GM12878 (cell line): ENCODE data around the gene TNRC6C. TPM values are rescaled to one million over a fixed set of nuclear protein-coding genes. Genes with fewer than 3 reads are reported as not detected.

ENCODE experiments used
- ATF2 ChIP-seq: IDR thresholded peaks from 2 replicates; pipeline ENCODE4 v1.6.1; 2012; ENCODE audit warnings: low read length, inconsistent platforms
- BMI1 ChIP-seq: fragments of 450-650 bp; IDR thresholded peaks from 2 replicates; pipeline ENCODE4 v1.6.1; 2016; ENCODE audit warnings: mild to moderate bottlenecking, moderate library complexity, borderline replicate concordance
- CBX3 ChIP-seq: fragments of 200-600 bp; sonication (generic); IDR thresholded peaks from 2 replicates; pipeline ENCODE4 v1.6.1; 2016; ENCODE audit warnings: low read depth, borderline replicate concordance
- E2F8 ChIP-seq: fragments of 450-650 bp; IDR thresholded peaks from 2 replicates; pipeline ENCODE4 v1.6.1; 2018; ENCODE audit warnings: mild to moderate bottlenecking, low read depth, moderate library complexity; ENCODE audit not compliant: partially characterized antibody
- ELK1 ChIP-seq: IDR thresholded peaks from 2 replicates; pipeline ENCODE4 v1.6.1; 2012; ENCODE audit warnings: low read depth, low read length, improper control_type of control experiment
- ETV6 ChIP-seq, 2 experiments: fragments of 450-650 bp in 1 of 2; IDR thresholded peaks in 1 of 2; conservative IDR thresholded peaks in 1 of 2; 2 replicates each; pipeline ENCODE4 v1.6.1; 2014; ENCODE audit warnings: antibody characterized with exemption in 1 of 2, borderline replicate concordance in 1 of 2, low read depth in 1 of 2, mild to moderate bottlenecking in 1 of 2, moderate library complexity in 1 of 2
- GATAD2B ChIP-seq: fragments of 450-650 bp; conservative IDR thresholded peaks from 2 replicates; pipeline ENCODE4 v1.6.1; 2017; ENCODE audit warnings: low read depth, mild to moderate bottlenecking, moderate library complexity
- HDGF ChIP-seq: fragments of 450-650 bp; IDR thresholded peaks from 2 replicates; pipeline ENCODE4 v1.6.1; 2016; ENCODE audit warnings: antibody characterized with exemption
- HSF1 ChIP-seq: fragments of 150-350 bp; IDR thresholded peaks from 2 replicates; pipeline ENCODE4 v1.6.1; 2014; ENCODE audit warnings: mild to moderate bottlenecking, low read depth, low read length
- IKZF1 ChIP-seq: fragments of 450-650 bp; conservative IDR thresholded peaks from 2 replicates; pipeline ENCODE4 v1.6.1; 2017; ENCODE audit warnings: antibody characterized with exemption, mild to moderate bottlenecking
- NFYB ChIP-seq: IDR thresholded peaks from 2 replicates; pipeline ENCODE4 v1.6.1; 2011; ENCODE audit warnings: low read depth, mild to moderate bottlenecking, low read length, improper control_type of control experiment, moderate library complexity; ENCODE audit not compliant: insufficient read depth
- NRF1 ChIP-seq: conservative IDR thresholded peaks from 2 replicates; pipeline ENCODE4 v1.6.1; 2011; ENCODE audit warnings: mild to moderate bottlenecking, low read depth, low read length, improper control_type of control experiment
- SMAD5 ChIP-seq: IDR thresholded peaks from 2 replicates; pipeline ENCODE4 v1.6.1; 2016; ENCODE audit warnings: antibody characterized with exemption, low read depth
- SPI1 ChIP-seq: IDR thresholded peaks from 2 replicates; pipeline ENCODE4 v1.6.1; 2011; ENCODE audit warnings: low read depth, mild to moderate bottlenecking, low read length, moderate library complexity, borderline replicate concordance; ENCODE audit not compliant: insufficient read depth
- STAT3 ChIP-seq: IDR thresholded peaks from 2 replicates; pipeline ENCODE4 v1.6.1; 2011; ENCODE audit warnings: low read depth, low read length, improper control_type of control experiment
- TAF1 ChIP-seq: IDR thresholded peaks from 2 replicates; pipeline ENCODE4 v1.6.1; 2011; ENCODE audit warnings: mild to moderate bottlenecking, low read depth, low read length, borderline replicate concordance
- ZBTB40 ChIP-seq: fragments of 450-650 bp; IDR thresholded peaks from 2 replicates; pipeline ENCODE4 v1.6.1; 2016; ENCODE audit warnings: mild to moderate bottlenecking, moderate library complexity, borderline replicate concordance
- ZNF384 ChIP-seq: IDR thresholded peaks from 2 replicates; pipeline ENCODE4 v1.6.1; 2012; ENCODE audit warnings: low read depth, mild to moderate bottlenecking, low read length, improper control_type of control experiment, borderline replicate concordance
- polyA plus RNA-seq, 11 experiments: library from polyadenylated mRNA; depleted of rRNA in 4 of 11; unstranded in 6 of 11; stranded (reverse) in 5 of 11; fragments of >200 nt; fragmentation: Nextera tagmentation in 4 of 11; fragmentation: Illumina TruSeq in 1 of 11; extraction: Ambion mirVana in 4 of 11; extraction: Trizol in 1 of 11; gene quantifications; 1 replicate in 1 of 11; 2 replicates in 10 of 11; pipeline versions ENCODE4 v1.2.1 to v1.2.3, GENCODE V29; 2011 to 2016; ENCODE audit warnings: inconsistent platforms in 2 of 11, missing spikeins in 2 of 11, low read depth in 1 of 11
- total RNA-seq, 4 experiments: library from RNA; depleted of rRNA in 3 of 4; stranded (reverse); fragments of >200 nt in 3 of 4; fragmentation: Illumina TruSeq in 1 of 4; extraction: Trizol in 1 of 4; gene quantifications; 2 replicates each; pipeline versions ENCODE4 v1.2.1 to v1.2.3, GENCODE V29; 2013 to 2021

The TNRC6C gene
- total and polyA plus RNA-seq, 10 of the 15 experiments (the other 5 are each of a cell fraction or from before 2014, with no cell fraction given) = 0.40 to 6.1 (median 0.96) TPM

GRCh38 chr17:78132084-78132676 lies 173.7 kb downstream of the TNRC6C start (continued):
- TF ChIP-seq TAF1 (no peak), ETV6 (conservative IDR thresholded peaks at IDR 0.05 in 1 of 2, IDR thresholded peaks at IDR 0.05 in 1 of 2; ENCODE audit: borderline replicate concordance in 1 of 2, low read depth in 1 of 2) (0 out of 4 replicates have a peak, but pooled peaks of 1 of the 2 experiments have one; percentile 20), ATF2 (no peak), ZNF384 (no peak), BMI1 (no peak), SMAD5 (no peak), ZBTB40 (no peak), NRF1 (no peak), HDGF (peak; percentile 88; the same call in 1 of the 2 replicates), CBX3 (no peak), IKZF1 (peak; percentile 67), NFYB (no peak), STAT3 (no peak), GATAD2B (no peak; the same call in 1 of the 2 replicates), HSF1 (no peak), ELK1 (no peak), SPI1 (peak; percentile 57), E2F8 (no peak)
